ENCODE measurements around the gene INPP4B.

GRCh38 chr4:142532054-142532453 lies 314.0 kb downstream of the INPP4B start:
- TF ChIP-seq CTCF (IDR thresholded peaks at IDR 0.05) = no peak
- TF ChIP-seq POLR2A (IDR thresholded peaks at IDR 0.05) = no peak

All from Peyer's patch (tissue), 4 donors.